IMR-90 (cell line): ENCODE results near the gene FBXO40. TPM values are rescaled to one million over a fixed set of nuclear protein-coding genes. Genes with fewer than 3 reads are reported as not detected.

Experiments
- ATAC-seq: fragments of 200-7000 bp; cut with Tn5 transposase; 2 replicates; pipeline ENCODE4 v1.9.1; 2020; ENCODE audit warnings: low read depth, mild to moderate bottlenecking, moderate library complexity
- BruUV-seq: library from RNA; stranded (reverse); fragments of 400-500 nt; replicated peaks from 2 replicates; lab custom pipeline; 2021; lab: Mats Ljungman, UMichigan
- CTCF ChIA-PET: fragments of 300-600 bp; formaldehyde crosslinking; extraction: SDS; loops from one replicate; lab custom pipeline; 2021; ENCODE audit warnings: antibody characterized with exemption; lab: Yijun Ruan, JAX
- POLR2A ChIA-PET: fragments of 300-600 bp; sonication (Branson Sonifier 250); formaldehyde crosslinking; loops from one replicate; lab custom pipeline; 2022; ENCODE audit warnings: antibody characterized with exemption; ENCODE audit not compliant: unreplicated experiment; lab: Charles Lee
- DNase-seq: peaks from one replicate; pipeline ENCODE4 v3.0.0; 2013
- H2AFZ ChIP-seq: replicated peaks from 2 replicates; pipeline ENCODE3; 2013; ENCODE audit warnings: low read length, mild to moderate bottlenecking; ENCODE audit not compliant: poor library complexity
- H2AK5ac ChIP-seq: 2 replicates; pipeline ENCODE4 v1.6.1; 2013; ENCODE audit warnings: low read depth, low read length, inconsistent platforms
- H2AK9ac ChIP-seq: replicated peaks from 2 replicates; pipeline ENCODE3; 2013; ENCODE audit warnings: mild to moderate bottlenecking, low read depth, low read length, moderate library complexity; ENCODE audit not compliant: poor library complexity
- H2BK120ac ChIP-seq: 2 replicates; pipeline ENCODE4 v1.6.1; 2013; ENCODE audit warnings: low read depth, low read length, inconsistent platforms
- H2BK15ac ChIP-seq: 3 replicates; pipeline ENCODE4 v1.6.1; 2013; ENCODE audit warnings: low read depth, low read length, inconsistent platforms
- H2BK20ac ChIP-seq: 2 replicates; pipeline ENCODE4 v1.6.1; 2013; ENCODE audit warnings: low read depth, mild to moderate bottlenecking, inconsistent platforms, low read length, moderate library complexity
- H2BK5ac ChIP-seq: 2 replicates; pipeline ENCODE4 v1.6.1; 2013; ENCODE audit warnings: mild to moderate bottlenecking, low read depth, low read length, inconsistent platforms; ENCODE audit not compliant: poor library complexity, severe bottlenecking
- H3K14ac ChIP-seq: replicated peaks from 2 replicates; pipeline ENCODE4 v1.6.1; 2013; ENCODE audit warnings: low read depth, low read length, inconsistent platforms
- H3K18ac ChIP-seq: 2 replicates; pipeline ENCODE4 v1.6.1; 2013; ENCODE audit warnings: low read depth, low read length, control low read depth
- H3K23ac ChIP-seq: 2 replicates; pipeline ENCODE4 v1.6.1; 2013; ENCODE audit warnings: low read depth, low read length, inconsistent platforms
- H3K27ac ChIP-seq: 2 replicates; pipeline ENCODE4 v1.5.1; 2013; ENCODE audit warnings: mild to moderate bottlenecking, control low read depth, low read length; ENCODE audit not compliant: insufficient read depth
- H3K27me3 ChIP-seq: 2 replicates; pipeline ENCODE4 v1.6.1; 2013; ENCODE audit warnings: low read length; ENCODE audit not compliant: control insufficient read depth, insufficient read depth
- H3K36me3 ChIP-seq: 2 replicates; pipeline ENCODE4 v1.6.1; 2013; ENCODE audit warnings: low read length, mixed read lengths; ENCODE audit not compliant: control insufficient read depth, insufficient read depth
- H3K4ac ChIP-seq: 2 replicates; pipeline ENCODE4 v1.6.1; 2013; ENCODE audit warnings: low read depth, low read length, inconsistent platforms
- H3K4me1 ChIP-seq: 2 replicates; pipeline ENCODE4 v1.6.1; 2013; ENCODE audit warnings: low read length, mixed read lengths; ENCODE audit not compliant: control insufficient read depth, insufficient read depth
- H3K4me2 ChIP-seq: 2 replicates; pipeline ENCODE4 v1.6.1; 2013; ENCODE audit warnings: low read depth, mild to moderate bottlenecking, control low read depth, low read length, moderate library complexity
- H3K4me3 ChIP-seq: 2 replicates; pipeline ENCODE4 v1.5.1; 2013; ENCODE audit warnings: low read depth, mild to moderate bottlenecking, control low read depth, low read length, moderate library complexity; ENCODE audit not compliant: insufficient read depth
- H3K56ac ChIP-seq: 2 replicates; pipeline ENCODE4 v1.6.1; 2013; ENCODE audit warnings: low read length, inconsistent platforms; ENCODE audit not compliant: insufficient read depth; ENCODE audit errors: extremely low read depth
- H3K79me1 ChIP-seq, 2 experiments: 2 replicates each; pipeline ENCODE4 v1.6.1; 2013; ENCODE audit warnings: low read length in 2 of 2, inconsistent platforms in 1 of 2, low read depth in 1 of 2
- H3K9ac ChIP-seq: 2 replicates; pipeline ENCODE4 v1.6.1; 2013; ENCODE audit warnings: low read depth, low read length, control low read depth
- H3K9me1 ChIP-seq: 2 replicates; pipeline ENCODE4 v1.6.1; 2013; ENCODE audit warnings: low read length, inconsistent platforms; ENCODE audit not compliant: insufficient read depth
- H3K9me3 ChIP-seq: 2 replicates; pipeline ENCODE4 v1.6.1; 2013; ENCODE audit warnings: low read length; ENCODE audit not compliant: control insufficient read depth, insufficient read depth
- H4K20me1 ChIP-seq: 2 replicates; pipeline ENCODE4 v1.6.1; 2013; ENCODE audit warnings: low read length, inconsistent platforms; ENCODE audit not compliant: insufficient read depth
- H4K5ac ChIP-seq: 2 replicates; pipeline ENCODE4 v1.6.1; 2013; ENCODE audit warnings: mild to moderate bottlenecking, low read depth, low read length, control low read depth
- H4K8ac ChIP-seq, 2 experiments: 2 replicates each; pipeline ENCODE4 v1.6.1; 2013; ENCODE audit warnings: low read depth in 2 of 2, low read length in 2 of 2, control low read depth in 1 of 2, inconsistent platforms in 1 of 2
- H4K91ac ChIP-seq: 2 replicates; pipeline ENCODE4 v1.6.1; 2013; ENCODE audit warnings: low read depth, low read length, inconsistent platforms; ENCODE audit not compliant: insufficient read depth
- BHLHE40 ChIP-seq: fragments of 150-350 bp; IDR thresholded peaks from 2 replicates; pipeline ENCODE4 v1.6.1; 2016; ENCODE audit warnings: mild to moderate bottlenecking, low read depth, low read length
- CEBPB ChIP-seq: IDR thresholded peaks from 2 replicates; pipeline ENCODE4 v1.6.1; 2012; ENCODE audit warnings: low read depth, low read length, improper control_type of control experiment
- CHD1 ChIP-seq: IDR thresholded peaks from 2 replicates; pipeline ENCODE4 v1.6.1; 2012; ENCODE audit warnings: low read depth, low read length, improper control_type of control experiment
- CTCF ChIP-seq: conservative IDR thresholded peaks from 2 replicates; pipeline ENCODE4 v1.5.1; 2012; ENCODE audit warnings: mild to moderate bottlenecking, low read depth, low read length, improper control_type of control experiment
- ELK1 ChIP-seq: fragments of 150-350 bp; IDR thresholded peaks from 2 replicates; pipeline ENCODE4 v1.6.1; 2016; ENCODE audit warnings: low read depth, mild to moderate bottlenecking, low read length, moderate library complexity, borderline replicate concordance
- FOS ChIP-seq: fragments of 150-350 bp; IDR thresholded peaks from 2 replicates; pipeline ENCODE4 v1.6.1; 2016; ENCODE audit warnings: low read depth, low read length
- MAFK ChIP-seq: IDR thresholded peaks from 2 replicates; pipeline ENCODE4 v1.6.1; 2012; ENCODE audit warnings: low read depth, low read length, improper control_type of control experiment
- MAZ ChIP-seq: IDR thresholded peaks from 2 replicates; pipeline ENCODE4 v1.6.1; 2012; ENCODE audit warnings: low read depth, mild to moderate bottlenecking, low read length, improper control_type of control experiment, moderate library complexity, borderline replicate concordance
- NFE2L2 ChIP-seq: fragments of 150-350 bp; IDR thresholded peaks from 2 replicates; pipeline ENCODE4 v1.6.1; 2016; ENCODE audit warnings: low read depth, mild to moderate bottlenecking, low read length
- POLR2A ChIP-seq: IDR thresholded peaks from 2 replicates; pipeline ENCODE4 v1.6.1; 2012; ENCODE audit warnings: mild to moderate bottlenecking, low read depth, low read length
- RAD21 ChIP-seq: IDR thresholded peaks from 2 replicates; pipeline ENCODE4 v1.6.1; 2012; ENCODE audit warnings: low read length, improper control_type of control experiment
- RCOR1 ChIP-seq: IDR thresholded peaks from 2 replicates; pipeline ENCODE4 v1.6.1; 2012; ENCODE audit warnings: mild to moderate bottlenecking, low read length, improper control_type of control experiment; ENCODE audit not compliant: insufficient replicate concordance
- RFX5 ChIP-seq: IDR thresholded peaks from 2 replicates; pipeline ENCODE4 v1.8.0; 2012; ENCODE audit warnings: low read depth, mild to moderate bottlenecking, low read length, moderate library complexity
- SMC3 ChIP-seq: fragments of 150-350 bp; IDR thresholded peaks from 2 replicates; pipeline ENCODE4 v1.6.1; 2016; ENCODE audit warnings: low read depth, mild to moderate bottlenecking, antibody characterized with exemption, low read length, moderate library complexity
- USF2 ChIP-seq: fragments of 150-350 bp; IDR thresholded peaks from 2 replicates; pipeline ENCODE4 v1.6.1; 2017; ENCODE audit warnings: mild to moderate bottlenecking, antibody characterized with exemption, low read length, low read depth
- WGBS, 2 experiments: methylation state at CpG; one replicate each; pipeline versions ENCODE4 v1.1.5 to v1.1.7; 2013; ENCODE audit warnings: missing lambda C conversion rate in 2 of 2; ENCODE audit not compliant: insufficient read length in 1 of 2; ENCODE audit errors: extremely low coverage in 2 of 2; 5-methylcytosine and 5-hydroxymethylcytosine counted together
- dilution Hi-C: fragments of 300-500 bp; cut with HindIII; formaldehyde crosslinking; loops from one replicate; pipeline ENCODE4 v1.14.3; 2018; ENCODE audit warnings: low sequenced_read_pairs; ENCODE audit not compliant: unreplicated experiment
- in situ Hi-C: fragments of 300-500 bp; cut with MboI; formaldehyde crosslinking; loops from 3 replicates; pipeline ENCODE4 v1.14.3; 2019; ENCODE audit warnings: low sequenced_read_pairs, inconsistent platforms, mixed read lengths
- intact Hi-C: fragments of 100-400 bp; cut with micrococcal nuclease; formaldehyde crosslinking; loops from 2 replicates; pipeline ENCODE4 v1.10.0; 2022
- polyA plus RNA-seq, 3 experiments: library from polyadenylated mRNA; depleted of rRNA; stranded (reverse); fragments of >200 nt; gene quantifications; 2 replicates each; pipeline ENCODE4 v1.2.3, GENCODE V29; 2012; ENCODE audit warnings: low replicate concordance in 1 of 3
- total RNA-seq: library from RNA; depleted of rRNA; stranded (reverse); fragments of >200 nt; gene quantifications from 2 replicates; pipeline ENCODE4 v1.2.3, GENCODE V29; 2012

Gene FBXO40
- total and polyA plus RNA-seq, 2 of the 4 experiments (the other 2 are of a cell fraction), result not detected

GRCh38 chr3:121595765-121596406, 2.7 kb downstream of the FBXO40 start:
- Histone ChIP-seq H3K23ac (no peak overlapping the region), H4K5ac (no peak overlapping the region), H3K56ac (no peak overlapping the region), H3K36me3 (no peaks in the 10 kb centered on the region), H3K18ac (no peak overlapping the region), H2BK5ac (no peak overlapping the region), H3K14ac (no peak overlapping the region), H3K4me2 (no peak overlapping the region), H2BK15ac (no peak overlapping the region), H4K20me1 (no peaks in the 10 kb centered on the region), H3K4me1 (no peaks in the 10 kb centered on the region), H3K27me3 (peaks cover 5% of the 10 kb centered on the region), H3K9me3 (no peaks in the 10 kb centered on the region), H2AK9ac (no peak overlapping the region), H3K4me3 (no peak overlapping the region), H2BK20ac (no peak overlapping the region), H3K79me1 (no peaks in the 10 kb centered on the region), H4K91ac (no peak overlapping the region), H3K27ac (no peak overlapping the region), H3K4ac (no peak overlapping the region), H3K9ac (no peak overlapping the region), H2AFZ (no peak overlapping the region), H2AK5ac (no peak overlapping the region), H3K9me1 (no peaks in the 10 kb centered on the region), H4K8ac (no peak overlapping the region), H2BK120ac (no peak overlapping the region)
- dilution Hi-C loops (no loop called here), in situ Hi-C loops (no loop called here), intact Hi-C loops (no loop called here)
- ChIA-PET CTCF (no interaction called here), POLR2A (no interaction called here)
- no TSS peak for BruUV-seq
- TF ChIP-seq POLR2A, result no peak
- no peak for TF ChIP-seq RAD21
- TF ChIP-seq RFX5, result no peak
- no peak for TF ChIP-seq CTCF
- TF ChIP-seq MAFK, result no peak
- no peak for TF ChIP-seq SMC3
- no peak for TF ChIP-seq NFE2L2
- no peak for TF ChIP-seq FOS
- TF ChIP-seq RCOR1, result no peak
- TF ChIP-seq USF2, result no peak
- TF ChIP-seq BHLHE40, result no peak
- TF ChIP-seq ELK1, result no peak
- no peak for TF ChIP-seq CHD1
- TF ChIP-seq CEBPB, result no peak
- TF ChIP-seq MAZ, result no peak
- ATAC-seq, result no peak
- no CpG with 5 or more reads among the region's 4 CpGs for WGBS, 2 experiments
- DNase-seq, result no peak
